IMR-90 (cell line): ENCODE measurements around the gene KCNMA1. TPM values are rescaled to one million over a fixed set of nuclear protein-coding genes. Genes with fewer than 3 reads are reported as not detected.

ENCODE experiments used
- ATAC-seq: fragments of 200-7000 bp; cut with Tn5 transposase; 2 replicates; pipeline ENCODE4 v1.9.1; 2020; ENCODE audit warnings: low read depth, mild to moderate bottlenecking, moderate library complexity
- BruUV-seq: library from RNA; stranded (reverse); fragments of 400-500 nt; replicated peaks from 2 replicates; lab custom pipeline; 2021; lab: Mats Ljungman, UMichigan
- CTCF ChIA-PET: fragments of 300-600 bp; formaldehyde crosslinking; extraction: SDS; loops from one replicate; lab custom pipeline; 2021; ENCODE audit warnings: antibody characterized with exemption; lab: Yijun Ruan, JAX
- POLR2A ChIA-PET: fragments of 300-600 bp; sonication (Branson Sonifier 250); formaldehyde crosslinking; loops from one replicate; lab custom pipeline; 2022; ENCODE audit warnings: antibody characterized with exemption; ENCODE audit not compliant: unreplicated experiment; lab: Charles Lee
- DNase-seq: peaks from one replicate; pipeline ENCODE4 v3.0.0; 2013
- H2AFZ ChIP-seq: replicated peaks from 2 replicates; pipeline ENCODE3; 2013; ENCODE audit warnings: low read length, mild to moderate bottlenecking; ENCODE audit not compliant: poor library complexity
- H2AK5ac ChIP-seq: 2 replicates; pipeline ENCODE4 v1.6.1; 2013; ENCODE audit warnings: low read depth, low read length, inconsistent platforms
- H2AK9ac ChIP-seq: replicated peaks from 2 replicates; pipeline ENCODE3; 2013; ENCODE audit warnings: mild to moderate bottlenecking, low read depth, low read length, moderate library complexity; ENCODE audit not compliant: poor library complexity
- H2BK120ac ChIP-seq: 2 replicates; pipeline ENCODE4 v1.6.1; 2013; ENCODE audit warnings: low read depth, low read length, inconsistent platforms
- H2BK15ac ChIP-seq: 3 replicates; pipeline ENCODE4 v1.6.1; 2013; ENCODE audit warnings: low read depth, low read length, inconsistent platforms
- H2BK20ac ChIP-seq: 2 replicates; pipeline ENCODE4 v1.6.1; 2013; ENCODE audit warnings: low read depth, mild to moderate bottlenecking, inconsistent platforms, low read length, moderate library complexity
- H2BK5ac ChIP-seq: 2 replicates; pipeline ENCODE4 v1.6.1; 2013; ENCODE audit warnings: mild to moderate bottlenecking, low read depth, low read length, inconsistent platforms; ENCODE audit not compliant: poor library complexity, severe bottlenecking
- H3K14ac ChIP-seq: replicated peaks from 2 replicates; pipeline ENCODE4 v1.6.1; 2013; ENCODE audit warnings: low read depth, low read length, inconsistent platforms
- H3K18ac ChIP-seq: 2 replicates; pipeline ENCODE4 v1.6.1; 2013; ENCODE audit warnings: low read depth, low read length, control low read depth
- H3K23ac ChIP-seq: 2 replicates; pipeline ENCODE4 v1.6.1; 2013; ENCODE audit warnings: low read depth, low read length, inconsistent platforms
- H3K27ac ChIP-seq: 2 replicates; pipeline ENCODE4 v1.5.1; 2013; ENCODE audit warnings: mild to moderate bottlenecking, control low read depth, low read length; ENCODE audit not compliant: insufficient read depth
- H3K27me3 ChIP-seq: 2 replicates; pipeline ENCODE4 v1.6.1; 2013; ENCODE audit warnings: low read length; ENCODE audit not compliant: control insufficient read depth, insufficient read depth
- H3K36me3 ChIP-seq: 2 replicates; pipeline ENCODE4 v1.6.1; 2013; ENCODE audit warnings: low read length, mixed read lengths; ENCODE audit not compliant: control insufficient read depth, insufficient read depth
- H3K4ac ChIP-seq: 2 replicates; pipeline ENCODE4 v1.6.1; 2013; ENCODE audit warnings: low read depth, low read length, inconsistent platforms
- H3K4me1 ChIP-seq: 2 replicates; pipeline ENCODE4 v1.6.1; 2013; ENCODE audit warnings: low read length, mixed read lengths; ENCODE audit not compliant: control insufficient read depth, insufficient read depth
- H3K4me2 ChIP-seq: 2 replicates; pipeline ENCODE4 v1.6.1; 2013; ENCODE audit warnings: low read depth, mild to moderate bottlenecking, control low read depth, low read length, moderate library complexity
- H3K4me3 ChIP-seq: 2 replicates; pipeline ENCODE4 v1.5.1; 2013; ENCODE audit warnings: low read depth, mild to moderate bottlenecking, control low read depth, low read length, moderate library complexity; ENCODE audit not compliant: insufficient read depth
- H3K56ac ChIP-seq: 2 replicates; pipeline ENCODE4 v1.6.1; 2013; ENCODE audit warnings: low read length, inconsistent platforms; ENCODE audit not compliant: insufficient read depth; ENCODE audit errors: extremely low read depth
- H3K79me1 ChIP-seq, 2 experiments: 2 replicates each; pipeline ENCODE4 v1.6.1; 2013; ENCODE audit warnings: low read length in 2 of 2, inconsistent platforms in 1 of 2, low read depth in 1 of 2
- H3K9ac ChIP-seq: 2 replicates; pipeline ENCODE4 v1.6.1; 2013; ENCODE audit warnings: low read depth, low read length, control low read depth
- H3K9me1 ChIP-seq: 2 replicates; pipeline ENCODE4 v1.6.1; 2013; ENCODE audit warnings: low read length, inconsistent platforms; ENCODE audit not compliant: insufficient read depth
- H3K9me3 ChIP-seq: 2 replicates; pipeline ENCODE4 v1.6.1; 2013; ENCODE audit warnings: low read length; ENCODE audit not compliant: control insufficient read depth, insufficient read depth
- H4K20me1 ChIP-seq: 2 replicates; pipeline ENCODE4 v1.6.1; 2013; ENCODE audit warnings: low read length, inconsistent platforms; ENCODE audit not compliant: insufficient read depth
- H4K5ac ChIP-seq: 2 replicates; pipeline ENCODE4 v1.6.1; 2013; ENCODE audit warnings: mild to moderate bottlenecking, low read depth, low read length, control low read depth
- H4K8ac ChIP-seq, 2 experiments: 2 replicates each; pipeline ENCODE4 v1.6.1; 2013; ENCODE audit warnings: low read depth in 2 of 2, low read length in 2 of 2, control low read depth in 1 of 2, inconsistent platforms in 1 of 2
- H4K91ac ChIP-seq: 2 replicates; pipeline ENCODE4 v1.6.1; 2013; ENCODE audit warnings: low read depth, low read length, inconsistent platforms; ENCODE audit not compliant: insufficient read depth
- CHD1 ChIP-seq: IDR thresholded peaks from 2 replicates; pipeline ENCODE4 v1.6.1; 2012; ENCODE audit warnings: low read depth, low read length, improper control_type of control experiment
- FOS ChIP-seq: fragments of 150-350 bp; IDR thresholded peaks from 2 replicates; pipeline ENCODE4 v1.6.1; 2016; ENCODE audit warnings: low read depth, low read length
- MAZ ChIP-seq: IDR thresholded peaks from 2 replicates; pipeline ENCODE4 v1.6.1; 2012; ENCODE audit warnings: low read depth, mild to moderate bottlenecking, low read length, improper control_type of control experiment, moderate library complexity, borderline replicate concordance
- MXI1 ChIP-seq: IDR thresholded peaks from 2 replicates; pipeline ENCODE4 v1.6.1; 2012; ENCODE audit warnings: low read depth, mild to moderate bottlenecking, low read length, moderate library complexity, borderline replicate concordance
- NFE2L2 ChIP-seq: fragments of 150-350 bp; IDR thresholded peaks from 2 replicates; pipeline ENCODE4 v1.6.1; 2016; ENCODE audit warnings: low read depth, mild to moderate bottlenecking, low read length
- POLR2A ChIP-seq: IDR thresholded peaks from 2 replicates; pipeline ENCODE4 v1.6.1; 2012; ENCODE audit warnings: mild to moderate bottlenecking, low read depth, low read length
- RCOR1 ChIP-seq: IDR thresholded peaks from 2 replicates; pipeline ENCODE4 v1.6.1; 2012; ENCODE audit warnings: mild to moderate bottlenecking, low read length, improper control_type of control experiment; ENCODE audit not compliant: insufficient replicate concordance
- RFX5 ChIP-seq: IDR thresholded peaks from 2 replicates; pipeline ENCODE4 v1.8.0; 2012; ENCODE audit warnings: low read depth, mild to moderate bottlenecking, low read length, moderate library complexity
- SMC3 ChIP-seq: fragments of 150-350 bp; IDR thresholded peaks from 2 replicates; pipeline ENCODE4 v1.6.1; 2016; ENCODE audit warnings: low read depth, mild to moderate bottlenecking, antibody characterized with exemption, low read length, moderate library complexity
- WGBS, 2 experiments: methylation state at CpG; one replicate each; pipeline versions ENCODE4 v1.1.5 to v1.1.7; 2013; ENCODE audit warnings: missing lambda C conversion rate in 2 of 2; ENCODE audit not compliant: insufficient read length in 1 of 2; ENCODE audit errors: extremely low coverage in 2 of 2; 5-methylcytosine and 5-hydroxymethylcytosine counted together
- dilution Hi-C: fragments of 300-500 bp; cut with HindIII; formaldehyde crosslinking; loops from one replicate; pipeline ENCODE4 v1.14.3; 2018; ENCODE audit warnings: low sequenced_read_pairs; ENCODE audit not compliant: unreplicated experiment
- in situ Hi-C: fragments of 300-500 bp; cut with MboI; formaldehyde crosslinking; loops from 3 replicates; pipeline ENCODE4 v1.14.3; 2019; ENCODE audit warnings: low sequenced_read_pairs, inconsistent platforms, mixed read lengths
- intact Hi-C: fragments of 100-400 bp; cut with micrococcal nuclease; formaldehyde crosslinking; loops from 2 replicates; pipeline ENCODE4 v1.10.0; 2022
- polyA plus RNA-seq, 3 experiments: library from polyadenylated mRNA; depleted of rRNA; stranded (reverse); fragments of >200 nt; gene quantifications; 2 replicates each; pipeline ENCODE4 v1.2.3, GENCODE V29; 2012; ENCODE audit warnings: low replicate concordance in 1 of 3
- total RNA-seq: library from RNA; depleted of rRNA; stranded (reverse); fragments of >200 nt; gene quantifications from 2 replicates; pipeline ENCODE4 v1.2.3, GENCODE V29; 2012
- TF ChIP-seq, protein P1 (sequence below): conservative IDR thresholded peaks from 2 replicates; pipeline ENCODE4 v1.5.1; 2012; ENCODE audit warnings: mild to moderate bottlenecking, low read depth, low read length, improper control_type of control experiment
- TF ChIP-seq, protein P2 (sequence below): fragments of 150-350 bp; IDR thresholded peaks from 2 replicates; pipeline ENCODE4 v1.6.1; 2016; ENCODE audit warnings: low read depth, mild to moderate bottlenecking, low read length, moderate library complexity, borderline replicate concordance

KCNMA1 gene
- total and polyA plus RNA-seq, 2 of the 4 experiments (the other 2 are of a cell fraction), result 25.6 to 29.6 TPM

DNA sequence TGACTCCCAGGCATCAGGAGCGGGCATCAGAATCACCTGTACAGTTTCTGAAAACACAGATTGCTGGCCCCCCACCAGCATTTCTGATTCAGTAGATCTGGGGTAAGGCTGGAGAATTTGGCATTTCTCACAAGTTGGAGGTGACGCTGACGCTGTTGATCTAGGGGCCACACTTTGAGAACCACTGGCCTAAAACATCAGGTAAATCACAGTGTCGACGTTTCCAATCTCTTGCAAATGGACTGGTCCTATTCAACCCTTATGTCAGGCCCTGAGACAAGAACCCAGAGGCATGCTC, 564.0 kb downstream of the KCNMA1 start:
- H4K91ac ChIP-seq, result no peak overlapping the region
- no peak overlapping the region for H3K27ac ChIP-seq
- ChIA-PET CTCF (no interaction called here), POLR2A (no interaction called here)
- H3K4ac ChIP-seq, result no peak overlapping the region
- H2BK20ac ChIP-seq, result no peak overlapping the region
- H2BK5ac ChIP-seq, result no peak overlapping the region
- H3K79me1 ChIP-seq, result no peaks in the 10 kb centered on the region
- H3K56ac ChIP-seq, result no peak overlapping the region
- H2AK5ac ChIP-seq, result no peak overlapping the region
- no peak overlapping the region for H3K23ac ChIP-seq
- intact Hi-C loops, result no loop called here
- H3K18ac ChIP-seq, result no peak overlapping the region
- no peak overlapping the region for H3K4me2 ChIP-seq
- no peak overlapping the region for H3K14ac ChIP-seq
- H3K4me3 ChIP-seq, result no peak overlapping the region
- H4K8ac ChIP-seq, result no peak overlapping the region
- no peaks in the 10 kb centered on the region for H3K27me3 ChIP-seq
- peaks cover 4% of the 10 kb centered on the region; the same call in 1 of the 2 replicates for H3K9me1 ChIP-seq
- H3K9ac ChIP-seq, result no peak overlapping the region
- ATAC-seq (no peak), DNase-seq (no peak)
- no peak overlapping the region for H4K5ac ChIP-seq
- no peaks in the 10 kb centered on the region for H4K20me1 ChIP-seq
- H3K36me3 ChIP-seq, result no peaks in the 10 kb centered on the region
- no peak overlapping the region for H2AK9ac ChIP-seq
- dilution Hi-C loops, result no loop called here
- no peaks in the 10 kb centered on the region for H3K4me1 ChIP-seq
- WGBS, 2 experiments, result 90% methylated on average over 2 of the region's 5 CpGs; no CpG with 5 or more reads in 1 of the 2 experiments
- H3K9me3 ChIP-seq, result no peaks in the 10 kb centered on the region
- TF ChIP-seq CHD1 (no peak), MXI1 (no peak), NFE2L2 (no peak), RCOR1 (no peak), RFX5 (no peak), FOS (no peak), POLR2A (no peak), SMC3 (no peak), MAZ (no peak)
- TF ChIP-seq, protein P1, sequence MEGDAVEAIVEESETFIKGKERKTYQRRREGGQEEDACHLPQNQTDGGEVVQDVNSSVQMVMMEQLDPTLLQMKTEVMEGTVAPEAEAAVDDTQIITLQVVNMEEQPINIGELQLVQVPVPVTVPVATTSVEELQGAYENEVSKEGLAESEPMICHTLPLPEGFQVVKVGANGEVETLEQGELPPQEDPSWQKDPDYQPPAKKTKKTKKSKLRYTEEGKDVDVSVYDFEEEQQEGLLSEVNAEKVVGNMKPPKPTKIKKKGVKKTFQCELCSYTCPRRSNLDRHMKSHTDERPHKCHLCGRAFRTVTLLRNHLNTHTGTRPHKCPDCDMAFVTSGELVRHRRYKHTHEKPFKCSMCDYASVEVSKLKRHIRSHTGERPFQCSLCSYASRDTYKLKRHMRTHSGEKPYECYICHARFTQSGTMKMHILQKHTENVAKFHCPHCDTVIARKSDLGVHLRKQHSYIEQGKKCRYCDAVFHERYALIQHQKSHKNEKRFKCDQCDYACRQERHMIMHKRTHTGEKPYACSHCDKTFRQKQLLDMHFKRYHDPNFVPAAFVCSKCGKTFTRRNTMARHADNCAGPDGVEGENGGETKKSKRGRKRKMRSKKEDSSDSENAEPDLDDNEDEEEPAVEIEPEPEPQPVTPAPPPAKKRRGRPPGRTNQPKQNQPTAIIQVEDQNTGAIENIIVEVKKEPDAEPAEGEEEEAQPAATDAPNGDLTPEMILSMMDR, result no peak
- TF ChIP-seq, protein P2, sequence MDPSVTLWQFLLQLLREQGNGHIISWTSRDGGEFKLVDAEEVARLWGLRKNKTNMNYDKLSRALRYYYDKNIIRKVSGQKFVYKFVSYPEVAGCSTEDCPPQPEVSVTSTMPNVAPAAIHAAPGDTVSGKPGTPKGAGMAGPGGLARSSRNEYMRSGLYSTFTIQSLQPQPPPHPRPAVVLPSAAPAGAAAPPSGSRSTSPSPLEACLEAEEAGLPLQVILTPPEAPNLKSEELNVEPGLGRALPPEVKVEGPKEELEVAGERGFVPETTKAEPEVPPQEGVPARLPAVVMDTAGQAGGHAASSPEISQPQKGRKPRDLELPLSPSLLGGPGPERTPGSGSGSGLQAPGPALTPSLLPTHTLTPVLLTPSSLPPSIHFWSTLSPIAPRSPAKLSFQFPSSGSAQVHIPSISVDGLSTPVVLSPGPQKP, result no peak
- in situ Hi-C loops, result no loop called here
- no peak overlapping the region for H2AFZ ChIP-seq
- no peak overlapping the region for H2BK15ac ChIP-seq
- H2BK120ac ChIP-seq, result no peak overlapping the region
- BruUV-seq, result no TSS peak
